ENCODE data around the gene PRR12. TPM values are rescaled to one million over a fixed set of nuclear protein-coding genes. Genes with fewer than 3 reads are reported as not detected.
A peak's percentile ranks its signal among the peaks of the same experiment; 100 is the strongest.

Gene PRR12
- total RNA-seq, 1 donor from 2014 or later, result 7.8 TPM

DNA sequence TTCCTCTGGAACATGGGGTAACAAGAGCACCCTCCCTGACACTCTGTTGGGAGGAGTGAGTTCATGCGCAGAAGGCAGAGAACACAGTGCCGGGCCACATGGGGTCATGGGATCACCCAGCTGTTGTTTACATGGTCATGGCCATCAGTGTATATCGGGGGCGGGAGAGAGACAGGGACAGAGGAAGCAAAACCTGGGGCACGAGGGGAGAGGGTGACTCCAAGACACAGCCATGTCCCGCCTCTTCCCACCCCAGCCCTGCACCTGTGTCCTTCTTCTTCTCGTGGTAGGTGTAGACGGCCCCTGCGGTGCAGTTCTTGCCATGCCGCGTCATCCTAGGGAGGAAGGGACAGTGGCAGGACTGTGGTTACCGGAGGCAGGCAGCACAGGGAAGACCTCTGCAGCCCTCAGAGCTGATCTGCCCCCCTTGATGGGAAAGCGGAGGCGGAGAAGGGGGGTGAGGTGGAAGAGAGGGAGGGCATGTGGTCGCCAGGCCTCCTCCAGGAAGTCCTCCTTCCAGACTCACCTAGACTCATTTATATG lies 30.6 kb upstream of the PRR12 start:
- TF ChIP-seq, protein P1, sequence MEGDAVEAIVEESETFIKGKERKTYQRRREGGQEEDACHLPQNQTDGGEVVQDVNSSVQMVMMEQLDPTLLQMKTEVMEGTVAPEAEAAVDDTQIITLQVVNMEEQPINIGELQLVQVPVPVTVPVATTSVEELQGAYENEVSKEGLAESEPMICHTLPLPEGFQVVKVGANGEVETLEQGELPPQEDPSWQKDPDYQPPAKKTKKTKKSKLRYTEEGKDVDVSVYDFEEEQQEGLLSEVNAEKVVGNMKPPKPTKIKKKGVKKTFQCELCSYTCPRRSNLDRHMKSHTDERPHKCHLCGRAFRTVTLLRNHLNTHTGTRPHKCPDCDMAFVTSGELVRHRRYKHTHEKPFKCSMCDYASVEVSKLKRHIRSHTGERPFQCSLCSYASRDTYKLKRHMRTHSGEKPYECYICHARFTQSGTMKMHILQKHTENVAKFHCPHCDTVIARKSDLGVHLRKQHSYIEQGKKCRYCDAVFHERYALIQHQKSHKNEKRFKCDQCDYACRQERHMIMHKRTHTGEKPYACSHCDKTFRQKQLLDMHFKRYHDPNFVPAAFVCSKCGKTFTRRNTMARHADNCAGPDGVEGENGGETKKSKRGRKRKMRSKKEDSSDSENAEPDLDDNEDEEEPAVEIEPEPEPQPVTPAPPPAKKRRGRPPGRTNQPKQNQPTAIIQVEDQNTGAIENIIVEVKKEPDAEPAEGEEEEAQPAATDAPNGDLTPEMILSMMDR (conservative IDR thresholded peaks at IDR 0.05; ENCODE audit: low read depth, low read length), result no peak
- H3K4me3 ChIP-seq (ENCODE audit: low read depth, low read length), result no peak overlapping the region

DNA sequence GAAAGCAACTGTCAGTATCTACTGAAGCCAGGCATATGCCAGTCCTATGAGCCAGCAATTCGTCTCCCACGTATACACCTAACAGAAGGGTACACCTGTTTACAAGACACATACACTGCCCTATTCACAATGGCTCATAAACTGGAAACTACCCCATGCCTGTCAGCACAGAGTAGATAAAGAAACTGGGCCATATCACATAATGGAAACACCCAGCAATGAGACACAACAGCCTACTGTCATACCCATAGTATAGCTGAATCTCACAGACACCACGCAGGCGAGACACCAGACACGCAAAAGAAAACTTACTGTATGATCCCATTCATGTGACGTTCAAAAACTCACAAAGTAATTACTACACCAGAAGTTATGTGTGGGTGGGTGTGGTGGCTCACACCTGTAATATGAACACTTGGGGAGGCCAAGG lies 26.4 kb upstream of the PRR12 start:
- DNase-seq (ENCODE audit: low read depth), result no peak
- no peak overlapping the region for H3K4me3 ChIP-seq (ENCODE audit: low read depth, low read length)
- TF ChIP-seq, protein P1 (conservative IDR thresholded peaks at IDR 0.05; ENCODE audit: low read depth, low read length), result no peak

More for the DNA sequence above, 30.6 kb upstream of the PRR12 start:
- DNase-seq (ENCODE audit: low read depth), result no peak

DNA sequence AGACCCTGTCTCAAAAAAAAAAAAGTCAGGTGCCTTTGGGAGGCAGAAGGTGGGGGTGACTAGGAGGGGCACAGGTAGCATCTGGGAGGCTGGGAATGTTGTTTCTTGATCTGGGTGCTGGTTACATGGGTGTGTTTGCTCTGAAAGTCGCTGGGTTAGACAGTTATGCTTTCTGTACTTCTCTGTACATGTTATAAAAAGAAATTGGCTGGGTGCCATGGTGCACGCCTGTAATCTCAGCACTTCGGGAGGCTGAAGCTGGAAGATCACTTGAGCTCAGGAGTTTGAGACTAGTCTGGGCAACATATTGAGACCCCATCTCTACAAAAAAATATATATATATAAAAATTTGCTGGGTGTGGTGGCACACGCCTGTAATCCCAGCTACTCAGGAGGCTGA lies 25.7 kb upstream of the PRR12 start:
- H3K4me3 ChIP-seq (ENCODE audit: low read depth, low read length), result no peak overlapping the region
- TF ChIP-seq, protein P1 (conservative IDR thresholded peaks at IDR 0.05; ENCODE audit: low read depth, low read length), result no peak

DNA sequence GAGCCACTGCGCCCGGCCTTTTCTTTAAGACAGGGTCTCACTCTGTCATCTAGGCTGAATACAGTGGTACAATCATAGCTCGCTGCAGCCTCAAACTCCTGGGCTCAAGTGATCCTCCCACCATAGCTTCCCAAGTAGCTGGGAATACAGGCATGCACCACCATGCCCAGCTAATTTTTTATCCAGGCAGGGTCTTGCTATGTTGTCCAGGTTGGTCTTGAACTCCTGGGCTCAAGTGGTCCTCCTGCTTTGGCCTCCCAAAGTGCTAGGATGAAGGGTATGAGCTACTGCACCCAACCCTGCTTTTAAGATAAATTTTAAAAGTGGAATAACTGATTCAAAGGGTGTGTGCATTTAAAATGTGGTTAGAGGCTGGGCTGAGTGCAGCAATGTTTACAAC lies 24.7 kb upstream of the PRR12 start:
- no peak overlapping the region for H3K4me3 ChIP-seq (ENCODE audit: low read depth, low read length)
- TF ChIP-seq, protein P1 (conservative IDR thresholded peaks at IDR 0.05; ENCODE audit: low read depth, low read length), result no peak
- DNase-seq (ENCODE audit: low read depth), result no peak

More for the DNA sequence above, 25.7 kb upstream of the PRR12 start:
- DNase-seq (ENCODE audit: low read depth), result no peak

DNA sequence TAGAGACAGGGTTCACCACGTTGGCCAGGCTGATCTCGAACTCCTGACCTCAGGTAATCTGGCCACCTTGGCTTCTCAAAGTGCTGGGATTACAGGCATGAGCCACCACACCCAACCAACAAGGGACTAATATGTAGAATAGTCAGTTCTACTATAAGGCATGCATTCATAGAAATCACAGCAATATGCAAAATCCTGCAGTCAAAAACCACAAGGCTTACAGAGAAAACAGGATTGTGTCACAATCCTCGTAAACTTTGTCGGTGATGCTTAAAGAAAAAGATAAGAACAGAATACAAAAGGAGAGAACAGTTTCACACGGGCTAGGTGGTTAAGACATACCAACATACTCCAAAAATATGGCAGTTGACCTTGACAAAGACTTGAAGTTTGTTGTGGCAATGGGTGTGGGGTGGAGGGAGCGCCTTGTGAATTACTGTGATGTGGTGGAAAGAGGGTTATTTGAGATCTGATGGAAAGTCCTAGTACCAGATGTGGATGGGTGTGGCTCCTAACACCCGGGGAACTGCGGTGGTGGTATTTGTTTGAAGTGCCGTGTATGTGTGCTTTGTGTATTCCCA lies 23.0 kb upstream of the PRR12 start:
- TF ChIP-seq, protein P1 (conservative IDR thresholded peaks at IDR 0.05; ENCODE audit: low read depth, low read length), result no peak
- DNase-seq (ENCODE audit: low read depth), result no peak
- no peak overlapping the region for H3K4me3 ChIP-seq (ENCODE audit: low read depth, low read length)

DNA sequence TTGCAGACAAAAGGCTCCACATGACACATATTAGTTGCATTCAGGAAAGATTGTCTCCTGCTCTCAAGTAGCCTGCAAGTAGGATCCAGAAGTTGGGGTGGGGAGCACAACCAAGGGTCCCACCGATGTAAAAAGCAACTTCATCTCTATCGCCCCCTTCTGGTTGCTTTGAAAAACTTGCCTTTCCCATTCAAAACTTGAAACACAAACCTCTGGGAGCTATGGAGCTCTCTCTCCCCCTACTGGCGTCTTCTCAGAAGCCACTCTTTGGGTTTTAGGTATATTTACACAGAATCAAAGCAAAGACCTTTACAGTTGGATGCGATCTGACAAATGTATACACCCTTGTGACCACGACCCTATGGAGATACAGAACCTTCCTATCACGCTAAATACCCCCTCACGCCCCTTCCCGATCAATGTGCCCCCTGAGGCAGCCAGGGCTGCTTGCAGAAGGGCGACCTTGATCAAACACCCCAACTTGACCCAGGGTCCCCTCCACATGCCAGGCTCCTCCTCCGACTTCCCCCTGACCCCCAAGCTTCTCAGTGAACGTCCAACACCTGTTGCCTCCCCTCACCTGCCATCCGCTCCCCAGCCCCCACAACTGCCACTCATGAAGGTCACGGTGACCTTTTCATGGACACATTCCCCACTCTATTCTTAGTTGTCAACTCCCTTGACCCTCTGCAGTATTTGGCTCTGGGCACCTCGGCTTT lies 20.7 kb upstream of the PRR12 start:
- no peak overlapping the region for H3K4me3 ChIP-seq (ENCODE audit: low read depth, low read length)
- DNase-seq (ENCODE audit: low read depth), result no peak
- TF ChIP-seq, protein P1 (conservative IDR thresholded peaks at IDR 0.05; ENCODE audit: low read depth, low read length), result peak; percentile 99

Measured in epithelial cell of proximal tubule (primary cell).